Skin epidermis (tissue), 12 donors: ENCODE measurements around the gene HP1BP3.
A peak's percentile ranks its signal among the peaks of the same experiment; 100 is the strongest.
"Not testable (repeated sequence)": the region's sequence is repeated elsewhere in the genome, so short reads cannot be mapped to it uniquely, and the experiment has no call there.

Experiments
- H3K27ac ChIP-seq, 21 experiments: fragments of 200-600 bp; sonication (generic) in 11 of 21; one replicate each; pipeline ENCODE4 v1.5.0; 2020; ENCODE audit warnings: mild to moderate bottlenecking in 3 of 21, inconsistent platforms in 2 of 21, moderate library complexity in 2 of 21
- H3K4me3 ChIP-seq, 7 experiments: fragments of 200-600 bp; sonication (generic) in 2 of 7; one replicate each; pipeline ENCODE4 v1.5.0; 2020; ENCODE audit warnings: inconsistent platforms in 2 of 7, mild to moderate bottlenecking in 2 of 7, moderate library complexity in 1 of 7

Gene HP1BP3, protein sequence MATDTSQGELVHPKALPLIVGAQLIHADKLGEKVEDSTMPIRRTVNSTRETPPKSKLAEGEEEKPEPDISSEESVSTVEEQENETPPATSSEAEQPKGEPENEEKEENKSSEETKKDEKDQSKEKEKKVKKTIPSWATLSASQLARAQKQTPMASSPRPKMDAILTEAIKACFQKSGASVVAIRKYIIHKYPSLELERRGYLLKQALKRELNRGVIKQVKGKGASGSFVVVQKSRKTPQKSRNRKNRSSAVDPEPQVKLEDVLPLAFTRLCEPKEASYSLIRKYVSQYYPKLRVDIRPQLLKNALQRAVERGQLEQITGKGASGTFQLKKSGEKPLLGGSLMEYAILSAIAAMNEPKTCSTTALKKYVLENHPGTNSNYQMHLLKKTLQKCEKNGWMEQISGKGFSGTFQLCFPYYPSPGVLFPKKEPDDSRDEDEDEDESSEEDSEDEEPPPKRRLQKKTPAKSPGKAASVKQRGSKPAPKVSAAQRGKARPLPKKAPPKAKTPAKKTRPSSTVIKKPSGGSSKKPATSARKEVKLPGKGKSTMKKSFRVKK

DNA sequence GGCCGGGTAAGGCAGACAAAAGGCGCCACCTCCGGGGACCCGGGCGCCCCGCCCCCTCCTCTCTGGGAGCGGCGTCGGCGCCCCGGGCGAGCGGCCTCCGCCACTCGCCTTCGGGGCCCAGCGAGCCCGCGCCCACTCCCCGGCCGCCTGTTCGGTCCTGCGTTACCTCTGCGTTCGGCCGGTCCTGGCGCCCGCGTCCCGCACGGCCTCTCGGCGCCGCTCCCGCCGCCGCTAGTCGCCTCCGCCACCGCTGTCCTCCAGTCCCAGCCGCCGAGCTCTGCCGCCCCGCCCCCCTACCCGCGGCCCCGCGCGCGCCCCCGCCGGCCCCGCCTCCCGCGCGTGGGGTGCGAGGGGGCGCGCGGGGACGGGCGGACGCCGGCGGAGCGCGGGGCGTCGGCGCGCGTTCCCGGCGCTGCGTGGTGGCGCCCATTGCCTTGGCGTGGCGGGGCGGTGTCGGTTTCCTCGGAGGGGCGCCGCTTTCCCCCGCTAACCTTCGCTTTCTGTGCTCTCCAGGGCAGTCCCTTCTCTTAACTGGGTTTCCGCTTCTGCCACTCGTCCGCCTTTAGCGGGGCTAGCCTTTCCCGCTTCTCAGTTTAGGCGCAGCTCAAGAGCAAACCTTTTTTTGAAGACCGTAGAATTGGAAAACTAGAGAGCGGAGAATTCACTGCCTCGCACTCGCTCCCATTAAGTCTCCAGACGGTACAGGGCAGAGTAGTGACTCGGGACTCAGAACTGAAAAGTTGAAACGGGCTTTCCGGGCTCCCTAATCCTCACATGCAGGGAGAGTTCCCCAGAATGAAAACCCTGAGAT lies at the start of gene HP1BP3:
Gene HP1BP3, minus strand, starts transcription at position 279 of the 811 bp plus-strand sequence. CDS start 6,867 bp downstream, outside the sequence.
- H3K27ac ChIP-seq = peak within 1 kb of the TSS; percentile 86 to 99 (median 96)

DNA sequence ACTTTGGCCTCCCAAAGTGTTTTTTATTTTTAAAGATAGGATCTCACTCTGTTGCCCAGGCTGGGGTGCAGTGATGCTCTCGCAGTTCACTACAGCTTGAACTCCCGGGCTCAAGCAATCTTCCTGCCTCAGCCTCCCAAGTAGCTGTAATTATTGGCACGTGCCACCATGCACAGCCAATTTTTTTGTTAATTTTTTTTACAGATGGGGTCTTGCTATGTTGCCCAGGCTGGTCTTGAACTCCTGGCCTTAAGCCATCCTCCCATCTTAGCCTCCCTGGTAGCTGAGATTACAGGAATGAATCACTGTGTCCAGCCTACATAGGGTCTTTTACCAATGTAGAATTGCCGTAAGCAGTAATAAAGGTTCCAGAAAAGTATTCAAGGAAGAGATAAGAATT lies 49.1 kb upstream of the HP1BP3 start:
- Histone ChIP-seq H3K27ac (no peak overlapping the region), H3K4me3 (no peak overlapping the region)

More for the DNA sequence above, at the start of gene HP1BP3:
- H3K4me3 ChIP-seq = peak within 1 kb of the TSS; percentile 86 to 99 (median 94)

DNA sequence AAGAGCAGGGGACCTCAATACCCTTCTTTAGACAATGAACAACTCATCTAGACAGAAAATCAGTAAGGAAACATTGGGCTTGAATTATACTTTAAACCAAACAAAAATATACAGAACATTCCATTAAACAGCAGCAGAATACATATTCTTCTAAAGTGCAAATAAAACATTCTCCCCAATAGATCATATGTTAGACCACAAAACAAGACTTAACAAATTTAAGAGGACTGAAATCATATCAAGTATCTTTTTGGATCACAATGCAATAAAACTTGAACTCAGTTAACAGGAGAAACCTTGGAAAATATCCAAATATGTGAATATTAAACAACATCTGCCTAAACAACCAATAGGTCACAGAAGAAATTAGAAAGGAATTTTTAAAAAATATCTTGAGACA lies 47.7 kb upstream of the HP1BP3 start:
- Histone ChIP-seq H3K27ac (no peak overlapping the region), H3K4me3 (no peak overlapping the region)

DNA sequence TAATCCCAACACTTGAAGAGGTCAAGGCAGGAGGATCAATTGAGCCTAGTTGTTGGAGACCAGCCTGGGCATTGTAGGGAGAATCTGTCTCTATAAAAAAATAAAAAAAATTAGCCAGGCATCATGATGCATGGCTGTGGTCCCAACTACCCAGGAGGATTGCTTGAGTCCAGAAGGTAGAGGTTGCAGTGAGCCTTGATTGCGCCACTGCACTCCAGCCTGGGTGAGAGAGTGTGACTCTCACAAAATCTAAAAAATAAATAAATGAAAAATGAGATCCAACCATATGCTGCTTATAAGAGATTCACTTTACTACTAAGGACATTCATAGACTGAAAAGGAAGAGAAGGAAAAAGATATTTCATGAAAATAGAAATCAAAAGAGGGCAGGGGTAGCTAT lies 47.1 kb upstream of the HP1BP3 start:
- Histone ChIP-seq H3K27ac (no peak overlapping the region), H3K4me3 (no peak overlapping the region)

DNA sequence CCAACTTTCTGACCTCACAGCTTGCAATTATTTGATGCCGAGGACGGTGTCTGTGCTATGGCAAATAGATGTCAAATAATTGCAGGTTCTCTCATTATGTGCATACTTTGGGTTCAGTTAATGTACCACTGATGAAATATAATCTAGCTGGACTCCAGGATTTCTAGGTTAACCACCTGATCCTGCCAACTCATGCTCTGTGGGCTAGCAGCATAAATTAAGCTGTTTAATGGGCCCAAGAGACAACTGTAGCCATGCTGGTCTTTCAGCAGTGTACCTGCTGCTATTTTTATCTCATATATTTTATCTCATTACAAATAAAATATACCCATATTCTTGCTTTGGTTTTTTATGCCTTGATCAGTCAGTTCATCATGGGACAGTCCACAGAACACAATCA lies 43.3 kb upstream of the HP1BP3 start:
- Histone ChIP-seq H3K4me3 (no peak overlapping the region), H3K27ac (no peak overlapping the region)

DNA sequence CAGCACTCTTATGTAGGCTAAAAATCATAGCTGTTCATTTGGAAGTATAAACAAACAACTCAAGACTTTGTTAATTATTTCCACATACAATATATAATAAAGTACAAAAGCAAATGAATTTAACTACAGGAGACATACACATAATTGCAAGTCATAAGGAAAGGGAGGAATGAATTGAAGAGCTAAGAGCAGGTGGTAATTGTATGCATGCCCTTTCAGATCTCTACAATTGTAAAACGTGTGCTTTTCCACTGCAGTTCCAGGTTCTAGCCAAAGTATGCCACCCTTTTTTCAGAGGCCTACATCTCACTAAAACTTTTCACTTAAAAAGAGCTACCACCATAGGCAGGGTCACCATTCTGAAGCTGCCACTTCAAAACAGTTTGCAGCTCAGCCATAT lies 42.8 kb upstream of the HP1BP3 start:
- H3K27ac ChIP-seq = no peak overlapping the region

DNA sequence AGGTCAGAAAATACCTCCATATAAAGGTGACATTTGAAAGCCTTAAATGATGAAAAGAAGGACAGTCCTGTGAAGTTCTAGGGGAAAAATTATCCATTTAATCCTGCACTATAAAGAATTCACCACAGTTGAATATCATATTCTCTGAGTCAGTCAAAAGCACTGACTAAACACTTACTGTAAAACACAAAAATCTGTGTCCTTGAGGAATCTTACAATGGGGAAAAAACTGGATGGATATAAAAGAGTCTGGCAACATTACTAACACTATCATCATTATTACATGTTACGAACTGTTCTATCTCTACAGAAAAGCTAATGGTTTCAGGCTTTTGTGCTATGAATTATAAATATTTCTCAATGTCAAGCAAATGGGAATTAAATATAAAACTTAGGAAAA lies 42.4 kb upstream of the HP1BP3 start:
- H3K4me3 ChIP-seq = no peak overlapping the region
- H3K27ac ChIP-seq = no peak overlapping the region

More for the DNA sequence above, 42.8 kb upstream of the HP1BP3 start:
- H3K4me3 ChIP-seq = no peak overlapping the region

DNA sequence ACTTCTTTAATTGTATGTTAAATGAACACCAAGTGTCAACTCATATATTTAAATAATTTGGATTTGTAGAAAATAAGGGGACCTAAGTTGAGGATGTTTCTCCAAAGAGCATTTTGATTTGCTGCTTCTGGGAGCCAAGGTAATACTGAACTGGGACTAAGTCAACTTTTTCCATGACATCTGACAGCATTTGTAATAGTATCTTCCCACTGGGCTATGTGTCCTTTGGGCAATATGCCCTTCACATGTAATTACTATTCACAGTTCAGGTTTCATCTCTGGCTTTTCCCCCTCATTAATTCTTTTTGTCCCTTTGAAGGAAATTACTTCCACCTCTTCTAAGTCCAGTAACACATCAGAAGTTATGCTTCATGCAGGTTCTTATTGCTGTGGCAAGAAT lies 36.7 kb upstream of the HP1BP3 start:
- Histone ChIP-seq H3K27ac (no peak overlapping the region), H3K4me3 (no peak overlapping the region)

DNA sequence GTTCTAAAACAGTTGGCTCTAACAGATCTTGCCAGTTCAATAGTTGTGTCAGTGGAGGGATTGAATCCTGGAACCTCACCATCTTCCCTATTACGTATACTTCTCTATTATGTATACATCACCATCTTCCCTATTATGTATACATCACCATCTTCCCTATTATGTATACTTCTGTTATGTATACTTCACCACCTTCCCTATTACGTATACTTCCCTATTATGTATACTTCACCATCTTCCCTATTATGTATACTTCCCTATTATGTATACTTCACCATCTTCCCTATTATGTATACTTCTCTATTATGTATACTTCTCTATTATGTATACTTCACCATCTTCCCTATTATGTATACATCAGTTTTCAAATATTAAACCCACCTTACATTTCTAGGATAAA lies 34.4 kb upstream of the HP1BP3 start:
- no peak overlapping the region for H3K4me3 ChIP-seq

DNA sequence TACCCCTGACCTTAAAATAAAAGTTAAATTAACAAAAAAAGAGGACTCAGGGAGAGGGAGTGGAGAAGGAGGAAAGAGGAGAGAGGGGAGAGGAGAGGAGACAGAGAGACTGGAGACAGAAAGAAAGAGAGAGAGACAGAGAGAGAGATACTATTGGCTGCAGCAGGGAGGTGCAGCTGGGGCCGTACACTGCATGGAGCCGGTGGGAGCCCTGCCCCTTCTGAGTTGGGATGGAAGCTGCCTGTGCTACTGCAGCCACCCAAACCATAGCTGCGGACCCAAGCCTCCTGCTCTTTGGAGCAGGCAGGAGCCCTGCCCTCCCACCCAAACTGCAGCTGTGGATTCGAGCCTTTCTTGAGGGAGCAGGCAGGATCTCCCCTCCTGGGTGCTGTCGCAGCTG lies 32.7 kb upstream of the HP1BP3 start:
- Histone ChIP-seq H3K27ac (no peak overlapping the region), H3K4me3 (no peak overlapping the region)

More for the DNA sequence above, 34.4 kb upstream of the HP1BP3 start:
- no peak overlapping the region for H3K27ac ChIP-seq

DNA sequence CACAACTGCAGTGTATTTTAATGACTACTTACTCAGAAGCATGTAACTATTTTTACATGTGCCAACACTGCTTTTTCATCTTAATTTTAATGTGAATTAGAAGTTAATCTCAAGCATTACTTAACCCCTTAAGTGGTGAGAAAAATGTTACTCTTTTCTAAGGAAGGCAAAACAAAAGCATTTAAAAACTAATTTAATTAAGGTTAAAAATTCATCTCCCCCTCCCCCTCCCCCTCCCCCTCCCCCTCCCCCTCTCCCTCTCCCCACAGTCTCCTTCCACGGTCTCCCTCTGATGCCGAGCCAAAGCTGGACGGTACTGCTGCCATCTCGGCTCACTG lies 27.4 kb upstream of the HP1BP3 start:
- Histone ChIP-seq H3K4me3 (no peak overlapping the region), H3K27ac (no peak overlapping the region)

DNA sequence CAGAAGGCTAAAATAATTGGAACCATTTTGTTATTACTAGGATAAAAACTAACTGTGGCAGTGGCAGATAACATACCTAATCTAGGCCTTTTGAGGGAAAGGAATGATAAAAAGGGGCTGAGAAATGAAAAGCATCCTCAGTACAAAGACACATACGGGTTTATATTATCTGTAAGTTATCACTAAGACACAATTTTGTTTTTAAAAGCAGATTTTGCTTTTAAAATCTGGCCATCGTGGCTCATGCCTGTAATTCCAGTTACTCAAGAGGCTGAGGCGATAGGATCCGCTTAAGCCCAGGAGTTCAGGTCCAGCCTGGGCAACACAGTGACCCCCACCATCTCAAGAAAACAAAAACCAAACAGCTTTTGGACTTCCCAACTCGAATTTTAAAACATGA lies 24.8 kb upstream of the HP1BP3 start:
- Histone ChIP-seq H3K4me3 (no peak overlapping the region), H3K27ac (no peak overlapping the region)

DNA sequence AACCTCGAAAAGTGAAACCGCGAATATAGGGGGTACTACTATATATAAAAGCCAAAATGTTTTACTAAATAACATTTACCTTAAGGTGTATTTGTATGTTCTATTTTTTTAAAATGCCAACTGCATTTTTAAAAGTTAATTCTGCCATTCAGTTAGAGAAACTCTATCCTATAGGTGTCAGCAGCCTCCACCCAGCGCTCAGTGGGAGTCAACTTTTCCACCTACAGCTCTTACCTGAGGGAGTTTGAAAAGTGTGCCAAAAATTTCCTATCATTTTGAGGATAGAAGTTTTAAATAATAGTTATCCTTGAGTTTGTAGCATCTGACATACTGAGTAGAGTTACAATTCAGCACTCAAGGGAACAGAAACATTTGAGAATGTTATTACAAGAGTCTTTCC lies 6.1 kb upstream of the HP1BP3 start:
- Histone ChIP-seq H3K27ac (no peak overlapping the region), H3K4me3 (no peak overlapping the region)

DNA sequence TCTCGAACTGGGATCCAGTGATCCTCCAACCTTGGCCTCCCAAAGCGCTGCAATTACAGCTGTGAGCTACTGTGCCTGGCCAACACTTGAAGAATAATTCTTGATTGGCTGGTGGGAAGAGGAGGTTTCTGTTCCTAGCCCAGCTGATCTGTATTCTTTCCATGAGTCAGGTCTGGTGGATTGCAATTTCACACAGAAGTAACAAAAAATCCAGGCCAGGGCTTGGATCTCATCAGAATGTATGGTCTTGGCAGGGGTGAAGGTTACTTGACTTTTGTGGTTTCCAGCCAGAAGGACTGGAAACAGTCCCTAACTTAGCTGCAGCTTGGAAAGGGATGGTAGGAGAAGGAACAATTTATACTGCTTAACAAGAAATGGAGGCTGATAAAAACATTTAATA lies 5.1 kb upstream of the HP1BP3 start:
- Histone ChIP-seq H3K4me3 (no peak overlapping the region), H3K27ac (no peak overlapping the region)

DNA sequence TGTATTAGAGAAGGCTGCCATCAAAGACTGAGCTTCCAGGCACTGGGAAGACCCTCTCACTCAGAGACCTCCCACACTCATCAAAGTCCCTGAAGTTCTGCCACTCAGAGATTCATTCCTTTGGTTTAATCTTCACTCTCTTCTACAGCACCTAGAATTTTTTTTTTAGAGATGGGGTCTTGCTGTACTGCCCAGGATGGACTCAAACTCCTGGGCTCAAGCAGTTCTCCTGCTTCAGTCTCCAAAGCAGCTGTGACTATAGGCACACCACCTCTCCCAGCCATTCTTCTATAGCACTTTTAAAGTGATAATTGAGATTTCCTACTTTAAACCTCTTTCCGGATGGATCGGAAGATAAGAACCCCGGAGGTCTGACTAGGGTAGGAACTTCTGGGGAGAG lies 3.7 kb upstream of the HP1BP3 start:
- no peak overlapping the region for H3K4me3 ChIP-seq
- H3K27ac ChIP-seq = no peak overlapping the region

DNA sequence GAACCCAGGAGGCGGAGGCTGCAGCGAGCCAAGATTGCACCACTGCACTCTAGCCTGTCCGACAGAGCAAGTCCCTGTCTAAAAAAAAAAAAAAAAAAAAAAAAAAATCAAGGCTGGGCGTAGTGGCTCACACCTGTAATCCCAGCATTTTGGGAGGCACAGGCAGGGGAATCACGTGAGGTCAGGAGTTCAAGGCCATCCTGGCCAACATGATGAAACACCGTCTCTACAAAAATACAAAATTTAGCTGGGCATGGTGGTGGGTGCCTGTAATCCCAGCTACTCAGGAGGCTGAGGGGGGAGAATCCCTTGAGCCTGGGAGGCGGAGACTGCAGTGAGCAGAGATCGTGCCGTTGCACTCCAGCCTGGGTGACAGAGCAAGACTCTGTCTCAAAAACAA lies 2.5 kb upstream of the HP1BP3 start:
- H3K27ac ChIP-seq, H3K4me3 ChIP-seq: not testable (repeated sequence)

DNA sequence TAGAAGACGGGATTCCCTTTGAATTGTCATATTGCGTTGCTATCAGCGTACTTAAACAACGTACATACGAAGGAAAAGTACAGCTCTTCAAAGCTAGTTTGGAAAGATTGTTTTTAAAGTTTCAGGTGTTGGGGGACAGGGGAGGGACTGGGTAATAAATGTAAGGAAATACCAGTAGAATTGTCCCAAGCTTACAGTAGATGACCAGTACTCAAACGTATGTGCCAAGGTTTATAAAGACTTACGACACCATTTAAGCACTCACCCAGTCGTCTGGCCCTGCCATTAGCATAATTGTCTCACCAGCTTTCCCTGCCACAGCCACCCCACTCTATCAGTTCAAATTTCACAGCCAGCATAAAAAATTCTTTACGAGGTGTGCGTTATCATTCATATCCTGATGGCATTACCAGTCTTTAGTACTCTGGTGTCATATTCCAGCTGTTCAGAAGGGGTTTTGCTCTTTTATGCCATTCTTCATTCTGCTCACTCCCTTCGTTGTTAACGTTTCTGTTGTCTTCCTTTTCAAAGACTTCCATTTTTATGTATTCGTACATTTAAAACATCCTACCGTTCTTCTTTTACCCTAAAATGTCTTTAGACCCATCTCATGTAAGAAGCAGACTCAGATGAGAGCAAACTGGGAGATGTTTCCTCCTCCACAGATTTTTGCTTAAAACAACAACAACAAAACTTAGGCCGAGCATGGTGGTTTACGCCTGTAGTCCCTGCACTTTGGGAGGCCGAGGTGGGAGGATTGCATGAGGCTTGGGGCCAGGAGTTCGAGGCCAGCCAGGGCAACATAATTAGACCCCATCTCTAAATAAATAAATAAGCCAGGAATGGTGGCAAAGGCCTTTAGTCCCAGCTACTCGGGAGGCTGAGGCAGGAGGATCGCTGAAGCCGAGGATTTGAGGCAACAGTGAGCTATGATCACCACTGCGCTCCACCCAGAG lies 1.0 kb upstream of the HP1BP3 start:
- Histone ChIP-seq H3K27ac (peak overlapping the region; percentile 75 to 99 (median 95)), H3K4me3 (peak overlapping the region; percentile 86 to 99 (median 94))

DNA sequence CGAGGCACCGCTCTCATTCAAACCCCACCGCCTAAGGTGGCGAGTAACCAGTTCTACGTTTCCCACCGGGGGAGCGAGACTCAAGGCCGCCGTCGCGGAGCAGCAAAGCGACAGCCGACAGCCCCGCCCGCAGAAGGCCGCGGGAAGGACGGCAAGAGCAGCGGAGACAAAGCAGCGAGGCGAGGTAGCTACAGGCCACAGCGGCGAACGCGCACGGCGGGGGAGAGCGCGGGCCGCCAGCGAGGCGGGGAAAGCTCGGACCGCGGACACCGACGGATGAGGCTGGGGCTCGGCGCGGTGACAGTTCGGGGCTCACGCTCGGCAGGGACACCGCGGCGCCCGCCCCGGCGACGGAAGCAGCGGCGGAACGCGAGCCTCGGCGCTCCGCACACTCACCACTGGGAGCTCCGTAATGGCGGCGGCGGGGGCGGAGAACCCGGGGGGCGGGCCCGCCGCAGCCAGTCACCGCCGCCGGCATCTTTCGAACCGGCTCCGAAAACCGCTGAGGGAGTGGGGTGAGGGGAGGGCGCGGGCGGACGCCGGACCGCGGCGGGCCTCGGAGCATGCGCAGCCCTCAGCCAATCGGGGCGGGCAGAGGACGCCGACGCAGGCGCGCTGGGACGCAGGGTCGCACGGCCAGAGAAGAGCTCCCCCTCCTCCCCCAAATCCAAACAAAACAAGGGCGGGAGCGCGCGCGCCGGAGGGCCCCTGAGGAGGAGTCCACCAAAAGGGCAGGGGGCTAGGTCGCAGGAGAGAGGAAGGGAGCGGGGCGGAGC lies 666 bp downstream of the HP1BP3 start:
- peak overlapping the region; percentile 86 to 99 (median 96) for H3K27ac ChIP-seq

DNA sequence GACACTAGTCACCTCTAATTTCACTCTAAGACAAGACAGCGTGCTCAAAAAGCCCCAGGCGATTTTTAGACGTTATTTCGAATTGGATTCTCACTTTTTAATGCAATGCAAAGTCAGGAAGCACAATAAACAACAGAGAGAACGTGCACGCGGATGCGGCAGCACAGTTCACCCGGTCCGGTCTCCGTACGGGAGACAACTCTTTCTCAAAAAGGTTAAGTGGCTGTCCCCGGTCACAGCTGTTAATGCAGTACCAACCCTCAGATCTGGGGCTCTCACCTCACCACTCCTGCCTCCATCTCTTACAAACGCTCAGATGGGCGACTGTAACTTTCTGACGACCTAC lies 1.2 kb downstream of the HP1BP3 start:
- peak overlapping the region; percentile 86 to 99 (median 94) for H3K4me3 ChIP-seq
- peak overlapping the region; percentile 74 to 99 (median 96) for H3K27ac ChIP-seq

More for the DNA sequence above, 666 bp downstream of the HP1BP3 start:
- H3K4me3 ChIP-seq = peak overlapping the region; percentile 86 to 99 (median 94)
